ENCODE measurements around the gene PCDHB7. TPM values are rescaled to one million over a fixed set of nuclear protein-coding genes. Genes with fewer than 3 reads are reported as not detected.
"Not testable (repeated sequence)": the region's sequence is repeated elsewhere in the genome, so short reads cannot be mapped to it uniquely, and the experiment has no call there.

PCDHB7 gene
- total and polyA plus RNA-seq, 2 of the 4 experiments (the other 2 are of a cell fraction): 0.18 to 0.38 TPM

DNA sequence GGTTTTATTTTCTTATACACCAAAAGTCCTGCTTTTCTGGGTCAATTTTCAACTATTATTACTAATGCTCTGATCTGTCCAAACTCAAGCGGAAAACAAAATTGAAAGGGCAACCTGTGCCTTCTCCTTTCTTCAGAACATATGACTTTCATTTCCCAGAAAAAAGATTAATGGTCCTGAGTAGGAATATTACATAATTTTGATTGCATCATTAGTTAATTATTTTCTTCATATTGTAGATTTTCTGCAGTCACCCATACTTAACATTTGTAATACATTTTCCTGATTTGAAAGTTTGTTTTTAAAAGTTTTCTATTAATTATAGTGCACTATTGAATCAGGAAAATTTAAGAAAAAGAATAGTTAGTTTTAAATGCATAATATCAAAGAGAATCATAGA lies 3.5 kb downstream of the PCDHB7 start:
- H3K36me3 ChIP-seq (ENCODE audit: control insufficient read depth, insufficient read depth, low read length): no peaks in the 10 kb centered on the region
- H2AK9ac ChIP-seq (replicated peaks; ENCODE audit: low read depth, low read length, poor library complexity): no peak overlapping the region
- no TSS peak for BruUV-seq (replicated peaks)
- no peak for ATAC-seq (ENCODE audit: low read depth)
- H4K91ac ChIP-seq (ENCODE audit: insufficient read depth, low read depth, low read length): no peak overlapping the region
- H3K18ac ChIP-seq (ENCODE audit: low read depth, low read length): no peak overlapping the region
- no peak overlapping the region for H4K5ac ChIP-seq (ENCODE audit: low read depth, low read length)
- no peak overlapping the region for H3K4me3 ChIP-seq (ENCODE audit: insufficient read depth, low read depth, low read length)
- H3K9ac ChIP-seq (ENCODE audit: low read depth, low read length): no peak overlapping the region
- in situ Hi-C loops (cut with MboI; ENCODE audit: low sequenced_read_pairs) (no loop called here), intact Hi-C loops (cut with micrococcal nuclease) (no loop called here), dilution Hi-C loops (cut with HindIII; ENCODE audit: low sequenced_read_pairs, unreplicated experiment) (no loop called here)
- H4K20me1 ChIP-seq (ENCODE audit: insufficient read depth, low read length): no peaks in the 10 kb centered on the region
- H3K4me2 ChIP-seq (ENCODE audit: low read depth, low read length): no peak overlapping the region
- H2BK20ac ChIP-seq (ENCODE audit: low read depth, low read length): no peak overlapping the region
- H3K27ac ChIP-seq (ENCODE audit: insufficient read depth, low read length): no peak overlapping the region
- no peak overlapping the region for H3K4ac ChIP-seq (ENCODE audit: low read depth, low read length)
- H3K56ac ChIP-seq (ENCODE audit: extremely low read depth, insufficient read depth, low read length): no peak overlapping the region
- ChIA-PET CTCF (no interaction called here), POLR2A (ENCODE audit: unreplicated experiment) (no interaction called here)
- H2BK15ac ChIP-seq (ENCODE audit: low read depth, low read length): no peak overlapping the region
- H3K4me1 ChIP-seq (ENCODE audit: control insufficient read depth, insufficient read depth, low read length): no peaks in the 10 kb centered on the region
- TF ChIP-seq, protein P1, sequence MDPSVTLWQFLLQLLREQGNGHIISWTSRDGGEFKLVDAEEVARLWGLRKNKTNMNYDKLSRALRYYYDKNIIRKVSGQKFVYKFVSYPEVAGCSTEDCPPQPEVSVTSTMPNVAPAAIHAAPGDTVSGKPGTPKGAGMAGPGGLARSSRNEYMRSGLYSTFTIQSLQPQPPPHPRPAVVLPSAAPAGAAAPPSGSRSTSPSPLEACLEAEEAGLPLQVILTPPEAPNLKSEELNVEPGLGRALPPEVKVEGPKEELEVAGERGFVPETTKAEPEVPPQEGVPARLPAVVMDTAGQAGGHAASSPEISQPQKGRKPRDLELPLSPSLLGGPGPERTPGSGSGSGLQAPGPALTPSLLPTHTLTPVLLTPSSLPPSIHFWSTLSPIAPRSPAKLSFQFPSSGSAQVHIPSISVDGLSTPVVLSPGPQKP (IDR thresholded peaks at IDR 0.05; ENCODE audit: borderline replicate concordance, low read depth, low read length): no peak
- no peak for TF ChIP-seq RAD21 (IDR thresholded peaks at IDR 0.05; ENCODE audit: low read length)
- TF ChIP-seq FOS (IDR thresholded peaks at IDR 0.05; ENCODE audit: low read depth, low read length): no peak
- TF ChIP-seq, protein P2, sequence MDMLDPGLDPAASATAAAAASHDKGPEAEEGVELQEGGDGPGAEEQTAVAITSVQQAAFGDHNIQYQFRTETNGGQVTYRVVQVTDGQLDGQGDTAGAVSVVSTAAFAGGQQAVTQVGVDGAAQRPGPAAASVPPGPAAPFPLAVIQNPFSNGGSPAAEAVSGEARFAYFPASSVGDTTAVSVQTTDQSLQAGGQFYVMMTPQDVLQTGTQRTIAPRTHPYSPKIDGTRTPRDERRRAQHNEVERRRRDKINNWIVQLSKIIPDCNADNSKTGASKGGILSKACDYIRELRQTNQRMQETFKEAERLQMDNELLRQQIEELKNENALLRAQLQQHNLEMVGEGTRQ (IDR thresholded peaks at IDR 0.05; ENCODE audit: low read depth, low read length): no peak
- no peak overlapping the region for H2AFZ ChIP-seq (replicated peaks; ENCODE audit: low read length, poor library complexity)
- WGBS, 2 experiments (ENCODE audit: extremely low coverage in 2 of 2, insufficient read length in 1 of 2): no CpG with 5 or more reads among the region's 1 CpG
- H3K23ac ChIP-seq (ENCODE audit: low read depth, low read length): no peak overlapping the region
- H3K27me3 ChIP-seq (ENCODE audit: control insufficient read depth, insufficient read depth, low read length): no peaks in the 10 kb centered on the region
- H3K14ac ChIP-seq (replicated peaks; ENCODE audit: low read depth, low read length): no peak overlapping the region
- no peak overlapping the region for H2BK5ac ChIP-seq (ENCODE audit: low read depth, low read length, poor library complexity, severe bottlenecking)
- no peaks in the 10 kb centered on the region for H3K9me1 ChIP-seq (ENCODE audit: insufficient read depth, low read length)
- no peak overlapping the region for H2AK5ac ChIP-seq (ENCODE audit: low read depth, low read length)
- no peak overlapping the region for H4K8ac ChIP-seq (ENCODE audit: low read depth in 2 of 2, low read length in 2 of 2)
- H2BK120ac ChIP-seq (ENCODE audit: low read depth, low read length): no peak overlapping the region
- DNase-seq: no peak
- no peaks in the 10 kb centered on the region for H3K79me1 ChIP-seq (ENCODE audit: low read depth in 1 of 2, low read length in 2 of 2)
- H3K9me3 ChIP-seq (ENCODE audit: control insufficient read depth, insufficient read depth, low read length): peaks cover 22% of the 10 kb centered on the region; the same call in 1 of the 2 replicates

DNA sequence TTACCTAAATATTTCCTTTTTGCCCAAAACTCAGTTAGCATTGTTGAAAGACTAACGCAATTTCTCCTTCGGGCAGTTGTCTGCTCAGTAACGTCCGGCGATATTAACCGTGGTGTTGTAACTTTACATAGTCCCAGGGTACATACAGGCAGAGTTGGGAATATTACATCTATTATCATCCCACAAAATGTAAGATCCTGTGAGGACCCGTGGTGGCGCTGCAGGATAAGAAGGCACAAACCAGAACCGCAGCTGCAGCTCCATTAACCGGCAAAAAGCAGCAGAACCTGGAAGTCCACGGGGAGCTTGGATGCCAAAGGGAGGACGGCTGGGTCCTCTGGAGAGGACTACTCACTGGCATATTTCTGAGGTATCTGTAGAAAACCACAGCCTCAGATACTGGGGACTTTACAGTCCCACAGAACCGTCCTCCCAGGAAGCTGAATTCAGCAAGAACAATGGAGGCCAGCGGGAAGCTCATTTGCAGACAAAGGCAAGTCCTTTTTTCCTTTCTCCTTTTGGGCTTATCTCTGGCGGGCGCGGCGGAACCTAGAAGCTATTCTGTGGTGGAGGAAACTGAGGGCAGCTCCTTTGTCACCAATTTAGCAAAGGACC lies 5.2 kb downstream of the PCDHB7 start, which contains the start of gene PCDHB8:
PCDHB8 (plus strand) TSS at position 214 of the 615 bp plus-strand sequence; CDS start at position 459, 245 bp downstream.
- H2BK15ac ChIP-seq (ENCODE audit: low read depth, low read length); H2AK5ac ChIP-seq (ENCODE audit: low read depth, low read length); H3K9me1 ChIP-seq (ENCODE audit: insufficient read depth, low read length); H3K27ac ChIP-seq (ENCODE audit: insufficient read depth, low read length); H2AK9ac ChIP-seq (replicated peaks; ENCODE audit: low read depth, low read length, poor library complexity); CTCF ChIA-PET; H3K4me2 ChIP-seq (ENCODE audit: low read depth, low read length); dilution Hi-C loops (cut with HindIII; ENCODE audit: low sequenced_read_pairs, unreplicated experiment); H3K79me1 ChIP-seq (ENCODE audit: low read depth in 1 of 2, low read length in 2 of 2); H3K4ac ChIP-seq (ENCODE audit: low read depth, low read length); H2BK5ac ChIP-seq (ENCODE audit: low read depth, low read length, poor library complexity, severe bottlenecking); H4K91ac ChIP-seq (ENCODE audit: insufficient read depth, low read depth, low read length); H4K8ac ChIP-seq (ENCODE audit: low read depth in 2 of 2, low read length in 2 of 2); H3K27me3 ChIP-seq (ENCODE audit: control insufficient read depth, insufficient read depth, low read length); H3K56ac ChIP-seq (ENCODE audit: extremely low read depth, insufficient read depth, low read length); H3K23ac ChIP-seq (ENCODE audit: low read depth, low read length); H4K20me1 ChIP-seq (ENCODE audit: insufficient read depth, low read length); in situ Hi-C loops (cut with MboI; ENCODE audit: low sequenced_read_pairs); DNase-seq; BruUV-seq (replicated peaks); H3K14ac ChIP-seq (replicated peaks; ENCODE audit: low read depth, low read length); H2BK120ac ChIP-seq (ENCODE audit: low read depth, low read length); H3K4me1 ChIP-seq (ENCODE audit: control insufficient read depth, insufficient read depth, low read length); H3K36me3 ChIP-seq (ENCODE audit: control insufficient read depth, insufficient read depth, low read length); H2AFZ ChIP-seq (replicated peaks; ENCODE audit: low read length, poor library complexity); H4K5ac ChIP-seq (ENCODE audit: low read depth, low read length); H3K9ac ChIP-seq (ENCODE audit: low read depth, low read length); POLR2A ChIA-PET (ENCODE audit: unreplicated experiment); H2BK20ac ChIP-seq (ENCODE audit: low read depth, low read length); H3K18ac ChIP-seq (ENCODE audit: low read depth, low read length); intact Hi-C loops (cut with micrococcal nuclease): not testable (repeated sequence)
- peaks cover 23% of the 10 kb centered on the region; the same call in 1 of the 2 replicates for H3K9me3 ChIP-seq (ENCODE audit: control insufficient read depth, insufficient read depth, low read length)
- H3K4me3 ChIP-seq (ENCODE audit: insufficient read depth, low read depth, low read length): 0 out of 2 replicates have a peak within 1 kb of the TSS, but pooled peaks have one; percentile 26
- WGBS, 2 experiments (ENCODE audit: extremely low coverage in 2 of 2, insufficient read length in 1 of 2): no CpG with 5 or more reads among the region's 18 CpGs
- ATAC-seq (ENCODE audit: low read depth): peak; percentile 14; the same call in 1 of the 2 replicates

Measured in IMR-90 (cell line).